ENCODE results near the gene HABP4. TPM values are rescaled to one million over a fixed set of nuclear protein-coding genes. Genes with fewer than 3 reads are reported as not detected.

HABP4 gene
- polyA plus RNA-seq, 2 of the 4 experiments (the other 2 are of a cell fraction) = 12.4 to 12.8 TPM

DNA sequence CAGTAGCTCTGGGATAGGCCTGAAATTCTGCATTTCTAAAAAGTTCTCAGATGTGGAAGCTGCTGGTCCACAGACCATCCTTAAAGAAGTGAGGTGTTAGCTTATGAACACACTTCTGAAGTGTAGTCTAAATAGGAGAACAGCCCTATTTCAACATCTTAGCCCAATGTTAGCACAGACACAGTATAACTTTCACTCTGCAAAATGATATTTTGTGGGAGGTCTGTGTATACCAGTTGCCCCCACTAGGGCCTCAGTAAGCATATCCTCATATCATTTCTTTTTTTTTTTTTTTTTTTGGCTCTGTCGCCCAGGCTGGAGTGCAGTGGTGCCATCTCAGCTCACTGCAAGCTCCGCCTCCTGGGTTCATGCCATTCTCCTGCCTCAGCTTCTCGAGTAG is 7.5 kb upstream of the HABP4 start:
- CTCF ChIA-PET = interaction anchor here (0.5 to 2.0 kb wide), 11 partner anchors 8 to 194 kb away, joined by 3 to 12 read pairs (median 4); no protein-coding TSS in a partner anchor
- no peak for FAIRE-seq
- no peak overlapping the region for H3K4me2 ChIP-seq
- 89% methylated on average over 2 of the region's 3 CpGs for WGBS (ENCODE audit: missing lambda C conversion rate)
- ATAC-seq = peak; percentile 76 to 89; a peak in 5 of 6 replicates
- DNase-seq (ENCODE audit: low read depth in 1 of 2, low spot score in 1 of 2) = no peak
- H3K27ac ChIP-seq = no peak overlapping the region
- H3K4me3 ChIP-seq = no peak overlapping the region
- POLR2A ChIA-PET = no interaction called here
- TF ChIP-seq HDAC2 (IDR thresholded peaks at IDR 0.05) (no peak), ZC3H11A (IDR thresholded peaks at IDR 0.05) (no peak), EHMT2 (IDR thresholded peaks at IDR 0.05; ENCODE audit: low read depth) (no peak), NFE2L2 (conservative IDR thresholded peaks at IDR 0.05; ENCODE audit: low read length) (no peak), HOXB5 (CRISPR knock-in tag; IDR thresholded peaks at IDR 0.05) (no peak), MAZ (IDR thresholded peaks at IDR 0.05; ENCODE audit: borderline replicate concordance, low read depth, low read length) (no peak), PHF8 (IDR thresholded peaks at IDR 0.05; ENCODE audit: borderline replicate concordance, low read depth) (no peak), FOXS1 (CRISPR knock-in tag; IDR thresholded peaks at IDR 0.05) (no peak), SREBF2 (IDR thresholded peaks at IDR 0.05) (no peak), JUNB (IDR thresholded peaks at IDR 0.05) (no peak)
- TF ChIP-seq, protein P1, sequence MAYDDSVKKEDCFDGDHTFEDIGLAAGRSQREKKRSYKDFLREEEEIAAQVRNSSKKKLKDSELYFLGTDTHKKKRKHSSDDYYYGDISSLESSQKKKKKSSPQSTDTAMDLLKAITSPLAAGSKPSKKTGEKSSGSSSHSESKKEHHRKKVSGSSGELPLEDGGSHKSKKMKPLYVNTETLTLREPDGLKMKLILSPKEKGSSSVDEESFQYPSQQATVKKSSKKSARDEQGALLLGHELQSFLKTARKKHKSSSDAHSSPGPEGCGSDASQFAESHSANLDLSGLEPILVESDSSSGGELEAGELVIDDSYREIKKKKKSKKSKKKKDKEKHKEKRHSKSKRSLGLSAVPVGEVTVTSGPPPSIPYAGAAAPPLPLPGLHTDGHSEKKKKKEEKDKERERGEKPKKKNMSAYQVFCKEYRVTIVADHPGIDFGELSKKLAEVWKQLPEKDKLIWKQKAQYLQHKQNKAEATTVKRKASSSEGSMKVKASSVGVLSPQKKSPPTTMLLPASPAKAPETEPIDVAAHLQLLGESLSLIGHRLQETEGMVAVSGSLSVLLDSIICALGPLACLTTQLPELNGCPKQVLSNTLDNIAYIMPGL (CRISPR knock-in tag; IDR thresholded peaks at IDR 0.05; ENCODE audit: borderline replicate concordance) = no peak
- TF ChIP-seq, protein P2, sequence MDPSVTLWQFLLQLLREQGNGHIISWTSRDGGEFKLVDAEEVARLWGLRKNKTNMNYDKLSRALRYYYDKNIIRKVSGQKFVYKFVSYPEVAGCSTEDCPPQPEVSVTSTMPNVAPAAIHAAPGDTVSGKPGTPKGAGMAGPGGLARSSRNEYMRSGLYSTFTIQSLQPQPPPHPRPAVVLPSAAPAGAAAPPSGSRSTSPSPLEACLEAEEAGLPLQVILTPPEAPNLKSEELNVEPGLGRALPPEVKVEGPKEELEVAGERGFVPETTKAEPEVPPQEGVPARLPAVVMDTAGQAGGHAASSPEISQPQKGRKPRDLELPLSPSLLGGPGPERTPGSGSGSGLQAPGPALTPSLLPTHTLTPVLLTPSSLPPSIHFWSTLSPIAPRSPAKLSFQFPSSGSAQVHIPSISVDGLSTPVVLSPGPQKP (IDR thresholded peaks at IDR 0.05; ENCODE audit: low read depth, low read length) = no peak
- H3K9me3 ChIP-seq = no peaks in the 10 kb centered on the region
- no peaks in the 10 kb centered on the region for H3K4me1 ChIP-seq

DNA sequence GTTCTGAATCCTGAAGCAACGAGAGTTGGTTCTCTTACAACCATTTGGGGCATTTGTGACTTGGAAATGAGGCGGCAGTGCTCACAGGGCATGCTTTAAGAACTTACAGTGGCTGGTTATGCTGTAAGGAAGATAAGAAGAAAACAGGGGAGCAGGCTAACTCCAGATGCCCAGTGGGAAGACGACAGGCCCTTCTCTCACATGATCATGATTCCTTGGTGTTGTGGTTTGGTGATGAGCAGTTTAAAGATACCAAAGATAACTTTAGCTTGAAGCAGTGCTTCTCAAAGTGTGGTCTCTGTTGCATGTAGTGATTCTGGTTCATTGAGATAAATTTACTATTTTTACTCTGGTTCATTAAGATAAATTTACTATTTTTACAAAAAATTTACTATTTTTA is 2.6 kb upstream of the HABP4 start:
- no peak for TF ChIP-seq SREBF2 (IDR thresholded peaks at IDR 0.05)
- no peak for TF ChIP-seq HOXB13 (CRISPR knock-in tag; IDR thresholded peaks at IDR 0.05; ENCODE audit: low read depth)
- TF ChIP-seq, protein P3, sequence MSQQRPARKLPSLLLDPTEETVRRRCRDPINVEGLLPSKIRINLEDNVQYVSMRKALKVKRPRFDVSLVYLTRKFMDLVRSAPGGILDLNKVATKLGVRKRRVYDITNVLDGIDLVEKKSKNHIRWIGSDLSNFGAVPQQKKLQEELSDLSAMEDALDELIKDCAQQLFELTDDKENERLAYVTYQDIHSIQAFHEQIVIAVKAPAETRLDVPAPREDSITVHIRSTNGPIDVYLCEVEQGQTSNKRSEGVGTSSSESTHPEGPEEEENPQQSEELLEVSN (IDR thresholded peaks at IDR 0.05; ENCODE audit: borderline replicate concordance, low read depth) = no peak
- TF ChIP-seq ZFP36 (IDR thresholded peaks at IDR 0.05; ENCODE audit: borderline replicate concordance, partially characterized antibody) = no peak
- TF ChIP-seq RCOR1 (IDR thresholded peaks at IDR 0.05; ENCODE audit: low read depth, low read length) = no peak
- no peak for TF ChIP-seq RARB (CRISPR knock-in tag; IDR thresholded peaks at IDR 0.05)
- TF ChIP-seq, protein P4, sequence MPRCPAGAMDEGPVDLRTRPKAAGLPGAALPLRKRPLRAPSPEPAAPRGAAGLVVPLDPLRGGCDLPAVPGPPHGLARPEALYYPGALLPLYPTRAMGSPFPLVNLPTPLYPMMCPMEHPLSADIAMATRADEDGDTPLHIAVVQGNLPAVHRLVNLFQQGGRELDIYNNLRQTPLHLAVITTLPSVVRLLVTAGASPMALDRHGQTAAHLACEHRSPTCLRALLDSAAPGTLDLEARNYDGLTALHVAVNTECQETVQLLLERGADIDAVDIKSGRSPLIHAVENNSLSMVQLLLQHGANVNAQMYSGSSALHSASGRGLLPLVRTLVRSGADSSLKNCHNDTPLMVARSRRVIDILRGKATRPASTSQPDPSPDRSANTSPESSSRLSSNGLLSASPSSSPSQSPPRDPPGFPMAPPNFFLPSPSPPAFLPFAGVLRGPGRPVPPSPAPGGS (IDR thresholded peaks at IDR 0.05) = no peak
- TF ChIP-seq SMC3 (IDR thresholded peaks at IDR 0.05) = no peak
- TF ChIP-seq, protein P5, sequence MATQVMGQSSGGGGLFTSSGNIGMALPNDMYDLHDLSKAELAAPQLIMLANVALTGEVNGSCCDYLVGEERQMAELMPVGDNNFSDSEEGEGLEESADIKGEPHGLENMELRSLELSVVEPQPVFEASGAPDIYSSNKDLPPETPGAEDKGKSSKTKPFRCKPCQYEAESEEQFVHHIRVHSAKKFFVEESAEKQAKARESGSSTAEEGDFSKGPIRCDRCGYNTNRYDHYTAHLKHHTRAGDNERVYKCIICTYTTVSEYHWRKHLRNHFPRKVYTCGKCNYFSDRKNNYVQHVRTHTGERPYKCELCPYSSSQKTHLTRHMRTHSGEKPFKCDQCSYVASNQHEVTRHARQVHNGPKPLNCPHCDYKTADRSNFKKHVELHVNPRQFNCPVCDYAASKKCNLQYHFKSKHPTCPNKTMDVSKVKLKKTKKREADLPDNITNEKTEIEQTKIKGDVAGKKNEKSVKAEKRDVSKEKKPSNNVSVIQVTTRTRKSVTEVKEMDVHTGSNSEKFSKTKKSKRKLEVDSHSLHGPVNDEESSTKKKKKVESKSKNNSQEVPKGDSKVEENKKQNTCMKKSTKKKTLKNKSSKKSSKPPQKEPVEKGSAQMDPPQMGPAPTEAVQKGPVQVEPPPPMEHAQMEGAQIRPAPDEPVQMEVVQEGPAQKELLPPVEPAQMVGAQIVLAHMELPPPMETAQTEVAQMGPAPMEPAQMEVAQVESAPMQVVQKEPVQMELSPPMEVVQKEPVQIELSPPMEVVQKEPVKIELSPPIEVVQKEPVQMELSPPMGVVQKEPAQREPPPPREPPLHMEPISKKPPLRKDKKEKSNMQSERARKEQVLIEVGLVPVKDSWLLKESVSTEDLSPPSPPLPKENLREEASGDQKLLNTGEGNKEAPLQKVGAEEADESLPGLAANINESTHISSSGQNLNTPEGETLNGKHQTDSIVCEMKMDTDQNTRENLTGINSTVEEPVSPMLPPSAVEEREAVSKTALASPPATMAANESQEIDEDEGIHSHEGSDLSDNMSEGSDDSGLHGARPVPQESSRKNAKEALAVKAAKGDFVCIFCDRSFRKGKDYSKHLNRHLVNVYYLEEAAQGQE (IDR thresholded peaks at IDR 0.05) = no peak
- TF ChIP-seq CHD4 (IDR thresholded peaks at IDR 0.05; ENCODE audit: borderline replicate concordance) = no peak
- no peak for TF ChIP-seq RNF2 (IDR thresholded peaks at IDR 0.05; ENCODE audit: borderline replicate concordance, low read depth)
- TF ChIP-seq HOXB5 (CRISPR knock-in tag; IDR thresholded peaks at IDR 0.05) = no peak
- TF ChIP-seq POLR2A (IDR thresholded peaks at IDR 0.05; ENCODE audit: low read length) = no peak
- WGBS (ENCODE audit: missing lambda C conversion rate) = 54% methylated on average over 3 of the region's 3 CpGs
- Histone ChIP-seq H3K4me2 (no peak overlapping the region), H3K4me1 (0 out of 3 replicates have a peak, but pooled peaks cover 4% of the 10 kb centered on the region), H3K9me3 (no peaks in the 10 kb centered on the region), H3K27ac (no peak overlapping the region), H3K4me3 (no peak overlapping the region)
- CTCF ChIA-PET = no interaction called here
- POLR2A ChIA-PET = no interaction called here
- no peak for FAIRE-seq
- DNase-seq (ENCODE audit: low read depth in 1 of 2, low spot score in 1 of 2) = no peak
- ATAC-seq = no peak

All from A549 (cell line).